ENCODE data around the gene AP2A1.
A peak's percentile ranks its signal among the peaks of the same experiment; 100 is the strongest.

AP2A1 gene

GRCh38 chr19:49808711-49809159 is 41.9 kb downstream of the AP2A1 start:
- peak; percentile 24 for DNase-seq (ENCODE audit: low read depth)
- TF ChIP-seq CTCF (IDR thresholded peaks at IDR 0.05; ENCODE audit: control insufficient read depth, insufficient read depth, low read depth, low read length, missing control alignments), result no peak
- peak overlapping the region; percentile 72 for H3K4me3 ChIP-seq (ENCODE audit: control insufficient read depth, low read depth, low read length)

- no peak for TF ChIP-seq CTCF (IDR thresholded peaks at IDR 0.05; ENCODE audit: control insufficient read depth, insufficient read depth, low read depth, low read length, missing control alignments)
- no peak for DNase-seq (ENCODE audit: low read depth)
- peak overlapping the region; percentile 72 for H3K4me3 ChIP-seq (ENCODE audit: control insufficient read depth, low read depth, low read length)
These were observed 42.5 kb downstream of the AP2A1 start for GRCh38 chr19:49809160-49809940.

GRCh38 chr19:49809941-49810389 is 43.2 kb downstream of the AP2A1 start:
- no peak for DNase-seq (ENCODE audit: low read depth)
- no peak overlapping the region for H3K4me3 ChIP-seq (ENCODE audit: control insufficient read depth, low read depth, low read length)
- no peak for TF ChIP-seq CTCF (IDR thresholded peaks at IDR 0.05; ENCODE audit: control insufficient read depth, insufficient read depth, low read depth, low read length, missing control alignments)

- H3K4me3 ChIP-seq (ENCODE audit: control insufficient read depth, low read depth, low read length), result no peak overlapping the region
- no peak for TF ChIP-seq CTCF (IDR thresholded peaks at IDR 0.05; ENCODE audit: control insufficient read depth, insufficient read depth, low read depth, low read length, missing control alignments)
- no peak for DNase-seq (ENCODE audit: low read depth)
These were observed 44.5 kb downstream of the AP2A1 start for GRCh38 chr19:49811328-49811727.

- H3K4me3 ChIP-seq (ENCODE audit: control insufficient read depth, low read depth, low read length), result peak overlapping the region; percentile 90
- no peak for TF ChIP-seq CTCF (IDR thresholded peaks at IDR 0.05; ENCODE audit: control insufficient read depth, insufficient read depth, low read depth, low read length, missing control alignments)
- DNase-seq (ENCODE audit: low read depth), result no peak
These were observed 45.7 kb downstream of the AP2A1 start for GRCh38 chr19:49812452-49812996.

- DNase-seq (ENCODE audit: low read depth), result peak; percentile 94
- peak within 1 kb of the TSS; percentile 90 for H3K4me3 ChIP-seq (ENCODE audit: control insufficient read depth, low read depth, low read length)
These were observed 46.4 kb downstream of the AP2A1 start, which contains the start of gene FUZ for GRCh38 chr19:49812997-49813861. FUZ (minus strand) TSS chr19:49813292; CDS start chr19:49813106, 186 bp downstream.

More at GRCh38 chr19:49812997-49813861, 46.4 kb downstream of the AP2A1 start, which contains the start of gene FUZ:
- peak; percentile 35 for TF ChIP-seq CTCF (IDR thresholded peaks at IDR 0.05; ENCODE audit: control insufficient read depth, insufficient read depth, low read depth, low read length, missing control alignments)
